ENCODE results near the gene RPS19BP1.
A peak's percentile ranks its signal among the peaks of the same experiment; 100 is the strongest.

The RPS19BP1 gene, protein sequence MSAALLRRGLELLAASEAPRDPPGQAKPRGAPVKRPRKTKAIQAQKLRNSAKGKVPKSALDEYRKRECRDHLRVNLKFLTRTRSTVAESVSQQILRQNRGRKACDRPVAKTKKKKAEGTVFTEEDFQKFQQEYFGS

DNA sequence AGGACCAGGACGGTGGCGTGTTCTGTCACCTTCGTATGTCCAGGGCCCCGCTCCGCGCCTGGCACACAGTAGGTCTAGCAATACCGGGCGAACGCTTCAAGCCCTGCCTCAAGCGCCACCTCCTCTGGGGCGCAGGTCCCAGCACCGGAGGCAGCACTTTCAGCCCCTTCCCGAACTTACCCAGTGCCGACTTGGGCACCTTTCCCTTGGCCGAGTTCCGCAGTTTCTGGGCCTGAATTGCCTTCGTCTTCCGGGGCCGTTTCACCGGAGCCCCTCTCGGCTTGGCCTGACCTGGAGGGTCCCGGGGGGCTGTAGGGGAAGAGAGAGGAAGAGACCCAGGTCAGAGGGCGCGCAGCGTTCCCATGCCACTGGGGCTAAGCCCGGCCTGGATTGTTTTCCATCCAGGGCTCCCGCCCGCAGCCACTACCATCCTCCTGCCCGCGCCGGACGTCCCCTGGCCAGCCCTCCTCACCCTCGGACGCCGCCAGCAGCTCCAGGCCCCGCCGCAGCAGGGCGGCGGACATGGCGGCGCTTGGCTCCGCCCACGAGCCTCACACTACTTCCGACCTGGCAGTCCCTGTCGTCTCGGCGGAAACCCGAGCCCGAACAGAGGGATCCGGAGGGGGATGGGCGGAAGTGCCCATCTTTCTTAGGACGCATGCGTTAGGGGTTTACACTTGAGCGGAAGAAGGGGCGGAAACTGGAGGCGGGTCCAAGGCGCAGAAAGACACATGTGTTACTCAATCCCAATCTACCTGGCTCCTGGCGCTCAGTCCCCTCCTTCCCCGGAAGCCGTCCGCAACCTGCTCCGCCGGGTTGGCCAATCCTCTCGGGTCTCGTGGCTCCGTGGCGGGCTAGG, at the start of gene RPS19BP1:
Gene RPS19BP1 (minus strand): TSS at position 534 of the 859 bp plus-strand sequence. CDS start 10 bp downstream, at position 524.
- ChIA-PET POLR2A (interaction anchor here (0.7 to 1.9 kb wide), 4 partner anchors 10 to 512 kb away, joined by 3 to 11 read pairs (median 8); partner anchors contain the start of genes ATF4 and RPL3), CTCF (interaction anchor here (0.7 to 16.2 kb wide), 6 partner anchors 18 to 498 kb away, joined by 3 to 419 read pairs (median 42); no protein-coding TSS in a partner anchor)
- peak; percentile 96 for DNase-seq (ENCODE audit: extremely low spot score)
- TF ChIP-seq, protein P1, sequence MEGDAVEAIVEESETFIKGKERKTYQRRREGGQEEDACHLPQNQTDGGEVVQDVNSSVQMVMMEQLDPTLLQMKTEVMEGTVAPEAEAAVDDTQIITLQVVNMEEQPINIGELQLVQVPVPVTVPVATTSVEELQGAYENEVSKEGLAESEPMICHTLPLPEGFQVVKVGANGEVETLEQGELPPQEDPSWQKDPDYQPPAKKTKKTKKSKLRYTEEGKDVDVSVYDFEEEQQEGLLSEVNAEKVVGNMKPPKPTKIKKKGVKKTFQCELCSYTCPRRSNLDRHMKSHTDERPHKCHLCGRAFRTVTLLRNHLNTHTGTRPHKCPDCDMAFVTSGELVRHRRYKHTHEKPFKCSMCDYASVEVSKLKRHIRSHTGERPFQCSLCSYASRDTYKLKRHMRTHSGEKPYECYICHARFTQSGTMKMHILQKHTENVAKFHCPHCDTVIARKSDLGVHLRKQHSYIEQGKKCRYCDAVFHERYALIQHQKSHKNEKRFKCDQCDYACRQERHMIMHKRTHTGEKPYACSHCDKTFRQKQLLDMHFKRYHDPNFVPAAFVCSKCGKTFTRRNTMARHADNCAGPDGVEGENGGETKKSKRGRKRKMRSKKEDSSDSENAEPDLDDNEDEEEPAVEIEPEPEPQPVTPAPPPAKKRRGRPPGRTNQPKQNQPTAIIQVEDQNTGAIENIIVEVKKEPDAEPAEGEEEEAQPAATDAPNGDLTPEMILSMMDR (IDR thresholded peaks at IDR 0.05; ENCODE audit: control extremely low read depth, extremely low read depth, low read depth, missing control alignments), result no peak

- TF ChIP-seq, protein P1 (IDR thresholded peaks at IDR 0.05; ENCODE audit: control extremely low read depth, extremely low read depth, low read depth, missing control alignments), result no peak
- POLR2A ChIA-PET, result no interaction called here
- DNase-seq (ENCODE audit: extremely low spot score), result no peak
- CTCF ChIA-PET, result no interaction called here
Observed at GRCh38 chr22:39581303-39581702, 48.8 kb upstream of the RPS19BP1 start.

DNA sequence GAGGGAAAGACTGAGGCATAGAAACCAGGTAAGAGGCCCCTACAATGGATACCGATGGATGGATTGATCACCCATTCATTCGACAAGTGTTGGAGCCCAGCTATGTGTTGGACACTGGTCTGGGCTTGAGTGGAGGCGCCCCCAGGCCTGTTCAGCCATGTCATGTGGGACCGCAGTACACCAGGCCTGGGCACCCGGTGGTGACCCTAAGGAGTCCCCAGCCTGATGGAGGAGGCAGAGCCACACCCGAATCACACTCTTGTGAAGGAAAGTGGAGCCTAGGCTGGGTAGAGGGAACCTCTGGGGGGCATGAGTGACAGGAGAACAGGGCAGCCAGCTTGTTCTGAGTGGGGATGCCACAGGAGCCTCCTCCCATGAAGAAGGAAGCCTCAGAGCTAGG, 48.2 kb upstream of the RPS19BP1 start:
- no peak for DNase-seq (ENCODE audit: extremely low spot score)
- POLR2A ChIA-PET, result no interaction called here
- CTCF ChIA-PET, result no interaction called here
- TF ChIP-seq, protein P1 (IDR thresholded peaks at IDR 0.05; ENCODE audit: control extremely low read depth, extremely low read depth, low read depth, missing control alignments), result no peak

GRCh38 chr22:39580006-39580441, 47.5 kb upstream of the RPS19BP1 start:
- DNase-seq (ENCODE audit: extremely low spot score), result no peak
- ChIA-PET POLR2A (no interaction called here), CTCF (interaction anchor here (1.3 kb wide), 1 partner anchor 444 kb away, joined by 4 read pairs; no protein-coding TSS in a partner anchor)
- TF ChIP-seq, protein P1 (IDR thresholded peaks at IDR 0.05; ENCODE audit: control extremely low read depth, extremely low read depth, low read depth, missing control alignments), result no peak

- ChIA-PET POLR2A (no interaction called here), CTCF (no interaction called here)
- no peak for DNase-seq (ENCODE audit: extremely low spot score)
- TF ChIP-seq, protein P1 (IDR thresholded peaks at IDR 0.05; ENCODE audit: control extremely low read depth, extremely low read depth, low read depth, missing control alignments), result no peak
Observed at GRCh38 chr22:39577900-39578299, 45.4 kb upstream of the RPS19BP1 start.

GRCh38 chr22:39577366-39577765, 44.8 kb upstream of the RPS19BP1 start:
- DNase-seq (ENCODE audit: extremely low spot score), result no peak
- TF ChIP-seq, protein P1 (IDR thresholded peaks at IDR 0.05; ENCODE audit: control extremely low read depth, extremely low read depth, low read depth, missing control alignments), result no peak
- ChIA-PET POLR2A (no interaction called here), CTCF (interaction anchor here (1.6 kb wide), 1 partner anchor 21 kb away, joined by 4 read pairs; no protein-coding TSS in a partner anchor)

Measured in GM10248 (cell line).